T follicular helper cell (primary cell): ENCODE data around the gene FADS6.

Experiments used
- DNase-seq: peaks from one replicate; pipeline ENCODE4 v3.0.0-alpha.2; 2020; ENCODE audit warnings: low read depth

Gene FADS6

DNA sequence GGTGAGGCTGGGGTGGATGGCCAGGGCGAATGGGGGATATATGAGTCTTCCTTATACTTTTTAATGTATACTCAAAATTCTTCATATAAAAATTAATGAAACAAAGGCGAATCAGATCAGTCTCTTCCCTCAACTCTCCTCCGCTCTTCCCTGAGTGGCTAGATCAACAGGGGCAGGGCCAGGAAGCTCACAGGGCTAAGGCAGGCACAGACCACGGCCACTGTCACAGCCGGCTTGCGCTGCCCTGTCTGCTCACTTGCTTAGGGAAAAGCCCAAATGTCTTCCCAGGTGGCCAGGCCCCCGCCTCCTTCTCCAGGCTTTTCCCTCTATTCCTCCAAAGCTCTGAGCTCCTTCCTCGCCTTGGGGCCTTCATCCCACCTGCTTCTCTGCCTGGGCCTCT, 39.8 kb downstream of the FADS6 start:
- no peak for DNase-seq

DNA sequence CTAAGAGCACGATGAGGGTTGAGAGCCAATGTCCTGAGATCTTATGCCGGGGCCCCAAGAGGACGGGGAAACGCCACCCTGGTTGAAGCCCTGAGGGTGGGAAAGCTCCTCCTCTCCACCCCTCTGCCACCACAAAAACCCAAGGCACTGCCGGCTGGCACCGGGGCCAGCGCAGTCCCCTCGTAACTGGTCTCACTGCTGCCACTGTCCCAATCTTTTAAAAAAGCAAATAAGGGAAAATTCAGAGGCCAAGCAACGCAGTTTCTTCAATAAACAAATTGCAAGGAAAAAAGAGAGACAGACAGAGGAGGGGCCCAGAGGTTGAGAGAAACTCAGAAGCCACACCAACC, 40.4 kb downstream of the FADS6 start:
- no peak for DNase-seq

DNA sequence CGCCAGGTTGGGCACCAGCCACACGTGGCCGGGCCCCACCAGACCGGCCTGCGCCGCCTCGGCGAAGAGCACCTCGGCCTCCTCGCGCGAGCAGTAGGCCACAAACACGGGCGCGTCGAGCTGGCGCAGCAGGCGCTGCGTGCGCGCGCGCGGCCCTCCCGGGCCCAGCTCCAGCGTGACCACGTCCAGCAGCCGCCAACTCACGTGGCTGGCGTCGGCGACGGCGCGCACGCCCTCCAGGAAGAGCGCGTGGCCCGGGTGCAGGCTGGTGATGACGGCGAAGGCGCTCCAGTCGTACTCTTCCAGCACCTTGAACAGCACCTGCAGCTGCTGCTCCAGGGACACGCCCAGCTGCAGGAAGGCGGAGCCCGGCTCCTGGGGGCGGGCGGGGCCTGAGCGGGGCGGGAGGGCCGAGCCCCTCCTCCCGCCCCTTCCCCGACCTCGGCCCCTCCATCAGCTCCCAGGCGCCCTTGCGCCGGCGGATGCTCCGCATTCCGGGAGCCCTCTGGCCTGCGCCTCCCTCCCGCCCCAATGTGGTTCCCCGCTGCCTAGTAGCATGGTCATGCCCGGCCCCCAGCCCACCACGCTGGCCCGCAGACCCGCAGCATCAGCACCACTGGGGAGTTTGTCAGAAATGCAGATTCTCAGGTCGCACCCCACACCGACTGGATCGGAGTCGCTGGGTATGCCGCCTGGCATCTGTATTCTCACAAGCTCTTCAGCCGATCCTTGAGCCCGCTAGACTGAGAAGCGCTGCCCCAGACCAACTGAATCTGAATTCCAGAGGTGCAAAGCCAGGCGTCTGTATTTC, 41.0 kb downstream of the FADS6 start:
- DNase-seq = peak; percentile 50

DNA sequence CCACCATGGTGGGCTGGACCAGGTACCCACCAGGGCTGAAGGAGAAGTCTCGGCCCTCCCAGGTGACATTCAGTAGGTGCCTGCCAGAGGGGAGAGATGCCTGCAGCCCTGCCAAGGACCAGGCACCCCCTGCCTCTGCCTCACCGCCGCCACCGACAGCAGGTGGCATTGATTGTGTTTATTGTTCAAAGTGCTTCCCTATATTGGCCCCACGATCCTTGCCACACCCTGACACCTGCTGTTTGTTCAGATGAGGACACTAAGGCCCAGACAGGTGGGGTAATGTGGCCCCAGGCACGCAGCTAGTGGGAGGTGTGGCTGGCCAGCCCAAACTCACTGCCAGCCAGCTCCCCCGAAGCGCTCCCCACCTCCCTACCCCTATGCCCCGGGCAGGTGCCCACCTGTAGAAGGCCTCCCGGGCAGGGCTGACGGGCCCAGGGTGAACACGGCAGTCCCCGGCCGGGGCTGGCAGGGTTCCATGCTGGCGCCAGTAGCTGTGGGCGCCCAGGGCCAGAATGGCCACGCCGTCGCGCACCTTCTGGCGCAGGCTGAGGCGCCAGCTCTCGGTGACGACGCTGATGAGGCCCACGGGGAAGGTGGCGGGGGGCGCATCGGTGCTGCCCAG, 41.7 kb downstream of the FADS6 start:
- DNase-seq = no peak

DNA sequence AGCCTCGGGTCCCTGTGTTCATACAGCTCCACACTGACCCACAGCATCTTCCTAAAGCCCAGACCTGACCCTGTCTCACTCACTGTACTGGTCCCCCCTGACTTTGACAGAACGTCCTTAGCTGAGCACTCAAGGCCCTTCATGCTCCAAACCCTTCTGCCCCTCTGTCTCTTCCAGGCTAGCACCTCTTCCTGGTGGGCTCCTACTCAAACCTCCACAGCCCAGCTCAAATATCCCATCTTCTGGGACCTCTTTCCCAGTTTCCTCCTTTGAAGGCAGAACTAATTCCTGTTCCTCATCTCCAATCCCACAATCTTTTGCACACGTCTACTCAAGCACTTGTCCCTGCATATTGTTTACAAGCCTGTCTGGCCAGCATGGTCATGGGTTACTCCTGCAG, 42.5 kb downstream of the FADS6 start:
- DNase-seq = no peak

DNA sequence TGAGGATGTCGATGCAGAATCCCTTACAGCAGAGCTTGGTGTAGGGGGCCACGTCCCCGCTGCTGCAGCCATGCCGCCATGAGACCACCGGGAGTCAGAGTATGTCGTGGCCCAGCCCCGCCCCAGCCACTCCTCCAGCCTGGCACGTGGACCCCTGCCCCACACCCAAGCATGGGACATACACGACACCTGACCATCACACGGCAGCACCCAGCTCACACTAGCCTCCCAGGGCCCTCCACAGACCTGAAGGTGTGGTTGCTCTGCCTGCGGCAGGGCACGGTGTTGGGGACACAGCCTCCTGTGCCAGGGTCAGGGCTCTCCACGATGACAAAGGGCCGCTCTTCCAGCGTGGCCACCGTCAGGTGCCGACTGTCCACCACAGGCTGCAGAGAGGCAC, 43.1 kb downstream of the FADS6 start:
- no peak for DNase-seq

DNA sequence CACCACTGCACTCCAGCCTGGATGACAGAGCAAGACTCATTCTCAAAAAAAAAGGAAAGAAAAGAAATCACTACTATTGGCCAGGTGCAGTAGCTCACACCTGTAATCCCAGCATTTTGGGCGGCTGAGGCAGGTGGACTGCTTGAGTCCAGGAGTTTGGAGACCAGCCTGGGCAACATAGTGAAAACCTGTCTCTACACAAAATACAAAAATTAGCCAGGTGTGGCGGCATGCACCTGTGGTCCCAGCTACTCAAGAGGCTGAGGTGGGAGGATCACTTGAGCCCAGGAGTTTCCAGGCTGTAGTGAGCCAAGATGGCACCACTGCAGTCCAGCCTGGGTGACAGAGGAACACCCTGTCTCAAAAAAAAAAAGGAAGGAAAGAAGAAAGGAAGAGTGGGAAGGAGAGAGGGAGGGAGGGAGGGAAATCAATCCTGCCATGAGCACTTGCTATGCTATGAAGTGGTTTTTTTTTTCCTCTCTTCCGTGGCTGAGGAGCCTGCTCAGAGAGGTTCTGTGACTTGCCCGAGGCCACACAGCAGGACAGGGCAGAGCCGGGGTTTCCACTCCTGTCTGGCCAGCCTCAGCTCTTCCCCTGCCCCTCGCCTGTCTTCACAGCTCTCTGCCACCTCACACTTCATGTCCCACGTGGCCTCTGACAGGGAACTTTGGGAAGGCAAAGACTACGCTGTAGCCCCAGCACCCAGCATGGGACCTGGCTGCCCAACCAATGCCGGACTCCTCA, 44.6 kb downstream of the FADS6 start:
- no peak for DNase-seq

DNA sequence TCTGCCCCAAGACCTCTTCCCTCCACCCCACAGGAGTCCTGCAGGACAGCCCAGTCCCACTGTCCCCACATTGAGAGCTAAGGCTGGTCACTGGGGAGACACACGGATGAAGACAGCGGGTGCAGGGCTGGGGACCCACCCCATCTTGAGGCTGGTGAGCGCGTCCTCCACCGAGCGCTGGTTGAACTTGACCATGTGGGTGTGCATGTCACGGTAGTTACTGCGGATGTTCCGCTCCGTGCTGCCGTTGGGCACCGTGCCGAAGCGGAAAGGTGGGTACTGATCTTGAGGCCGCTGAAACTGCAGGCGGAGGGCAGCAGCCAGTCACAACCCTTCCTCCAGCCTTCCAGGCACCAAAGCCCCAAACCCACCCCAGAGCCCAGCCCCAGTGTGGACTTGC, 46.8 kb downstream of the FADS6 start:
- no peak for DNase-seq

DNA sequence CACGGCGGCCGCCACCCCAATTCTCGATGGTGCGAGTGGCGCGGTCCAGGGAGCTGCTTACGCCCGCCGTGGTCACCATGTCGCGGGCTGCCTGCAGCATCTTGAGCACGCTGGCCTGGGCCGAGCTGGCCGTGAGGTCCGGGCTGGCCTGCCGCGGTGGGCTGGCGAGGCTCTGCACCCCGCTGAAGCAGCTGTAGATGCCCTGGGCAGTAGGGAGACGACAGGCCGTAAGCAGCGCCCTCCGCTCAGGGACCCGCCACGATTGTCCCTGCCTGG, 50.1 kb downstream of the FADS6 start:
- no peak for DNase-seq

DNA sequence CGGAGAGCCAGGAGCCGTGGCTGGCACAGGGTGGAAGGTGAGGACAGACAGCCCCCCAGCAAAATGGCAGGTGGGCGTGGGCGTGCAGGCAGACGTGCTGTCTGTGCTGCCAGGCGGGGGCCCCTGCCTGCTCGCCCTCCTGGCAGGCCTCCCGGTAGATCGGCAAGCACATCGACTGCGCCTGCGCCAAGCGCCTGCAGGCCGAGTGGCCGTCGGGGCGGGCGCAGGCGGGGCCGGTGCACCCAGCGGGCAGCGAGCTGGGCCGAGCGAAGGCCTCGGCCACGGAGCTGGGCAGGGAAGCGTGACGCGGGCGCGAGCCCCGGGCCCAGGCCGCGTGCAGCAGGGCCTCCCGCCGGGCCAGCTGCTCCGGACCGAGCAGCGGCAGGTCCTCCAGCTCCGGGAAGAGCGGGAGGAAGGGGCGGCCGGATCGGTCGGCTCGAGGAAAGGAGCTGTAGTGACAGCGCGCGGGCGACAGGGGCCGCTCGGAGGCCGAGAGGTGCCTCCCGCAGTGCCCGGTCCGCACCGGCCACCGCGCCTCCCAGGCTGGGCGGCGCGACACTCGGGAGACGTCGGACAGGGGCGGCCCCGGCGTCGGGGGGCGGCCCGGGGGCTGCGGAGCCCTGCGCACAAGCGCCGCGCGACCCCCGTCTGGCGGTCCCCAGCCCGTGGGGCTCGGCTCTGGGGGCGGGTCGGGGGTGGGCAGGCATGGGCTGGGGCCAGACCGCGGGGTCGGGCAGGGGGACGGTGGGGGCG, 50.7 kb downstream of the FADS6 start:
- no peak for DNase-seq

DNA sequence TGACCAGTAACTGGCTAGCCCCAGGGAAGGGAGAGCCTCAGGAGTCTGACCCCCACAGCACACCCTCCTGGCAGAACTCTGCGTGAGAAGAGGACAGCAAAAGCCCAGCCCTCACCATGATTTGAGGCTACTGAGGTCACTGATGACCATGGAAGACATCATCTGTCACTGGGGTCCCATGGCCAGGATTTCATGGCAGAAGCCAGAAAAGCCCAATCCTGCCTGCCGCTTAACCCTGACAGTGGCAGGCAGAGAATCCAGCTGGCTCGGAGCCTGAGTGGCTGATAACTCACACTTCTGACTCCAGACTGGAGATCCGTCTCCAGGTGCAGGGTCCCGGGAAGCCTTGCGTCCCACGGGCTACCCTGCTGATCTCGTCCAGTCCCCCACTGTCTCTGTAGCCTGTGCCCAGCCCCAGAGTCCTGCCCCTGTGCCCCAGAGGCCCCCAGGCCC, 51.3 kb downstream of the FADS6 start:
- no peak for DNase-seq

DNA sequence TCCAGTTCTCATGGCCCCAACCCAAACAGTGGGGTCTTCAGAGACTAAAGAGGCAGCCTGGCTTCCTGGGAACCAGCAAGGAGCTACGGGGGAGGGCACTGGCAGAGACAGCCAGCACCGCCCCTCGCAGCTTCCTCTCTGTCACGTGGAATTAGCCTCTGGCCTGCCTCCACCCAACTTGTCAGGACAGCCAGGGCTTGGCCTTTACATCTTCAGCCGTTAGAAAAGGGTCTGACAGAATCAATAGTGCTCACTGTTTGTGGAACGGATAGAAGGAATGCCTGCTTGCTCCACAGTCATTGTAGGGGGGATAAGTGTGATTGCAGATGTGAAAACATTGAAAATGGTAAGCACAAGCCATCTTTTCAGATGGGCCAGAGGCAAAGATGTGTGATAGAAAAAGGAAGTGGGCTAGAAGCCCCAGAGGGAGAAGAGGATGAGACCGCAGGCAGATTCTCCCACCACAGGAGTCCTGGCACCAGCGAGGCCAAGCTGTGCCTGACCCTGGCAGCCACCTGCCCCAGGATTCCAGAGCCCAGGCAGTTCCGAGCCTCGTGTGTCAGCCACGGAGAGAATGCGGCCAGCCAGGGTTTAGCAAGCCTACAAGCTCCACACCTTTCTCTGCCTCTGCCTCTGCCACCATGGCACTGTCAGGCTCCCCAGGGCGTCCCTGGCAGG, 52.3 kb downstream of the FADS6 start:
- no peak for DNase-seq

DNA sequence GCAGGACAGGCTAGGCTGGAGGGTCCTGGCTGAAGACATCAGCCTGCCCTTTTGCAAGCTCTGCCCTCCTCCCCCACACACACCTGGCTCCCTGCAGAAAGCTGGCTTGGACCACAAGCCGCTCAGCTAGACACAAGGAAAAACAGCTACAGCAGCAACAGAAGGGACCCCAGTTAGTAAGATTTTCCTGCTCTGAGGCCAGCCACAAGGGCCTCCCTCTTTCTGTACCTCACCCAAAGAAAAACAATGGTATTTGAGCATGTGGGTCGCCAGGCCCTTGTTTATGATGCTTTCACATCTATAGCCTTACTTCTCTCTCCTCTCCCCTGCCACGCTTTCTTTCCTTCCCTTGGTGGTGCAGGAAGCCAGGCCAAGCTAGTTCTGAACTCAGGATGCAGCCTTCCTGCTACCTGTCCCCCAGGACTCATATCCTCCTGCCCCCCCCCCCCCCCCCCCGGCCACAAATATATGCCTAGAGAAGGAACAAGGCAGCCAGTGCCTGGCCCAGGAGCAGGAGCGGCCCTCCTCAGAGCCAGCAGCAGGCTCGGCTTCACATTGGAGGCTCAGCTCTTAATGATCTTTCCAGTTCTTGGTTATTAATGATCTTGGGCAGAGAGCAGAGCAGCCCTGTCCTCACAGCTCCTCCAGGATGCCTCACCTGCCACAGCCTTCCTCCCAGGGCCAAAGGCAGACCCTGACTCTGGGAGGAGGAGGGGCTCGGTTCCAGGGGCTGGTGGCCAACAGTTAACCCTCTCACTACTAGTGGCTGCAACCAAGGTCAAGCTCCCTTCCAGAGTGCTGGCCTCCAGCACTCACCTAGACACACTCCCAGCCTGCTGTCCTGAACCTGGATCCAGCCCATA, 53.2 kb downstream of the FADS6 start:
- DNase-seq = no peak

DNA sequence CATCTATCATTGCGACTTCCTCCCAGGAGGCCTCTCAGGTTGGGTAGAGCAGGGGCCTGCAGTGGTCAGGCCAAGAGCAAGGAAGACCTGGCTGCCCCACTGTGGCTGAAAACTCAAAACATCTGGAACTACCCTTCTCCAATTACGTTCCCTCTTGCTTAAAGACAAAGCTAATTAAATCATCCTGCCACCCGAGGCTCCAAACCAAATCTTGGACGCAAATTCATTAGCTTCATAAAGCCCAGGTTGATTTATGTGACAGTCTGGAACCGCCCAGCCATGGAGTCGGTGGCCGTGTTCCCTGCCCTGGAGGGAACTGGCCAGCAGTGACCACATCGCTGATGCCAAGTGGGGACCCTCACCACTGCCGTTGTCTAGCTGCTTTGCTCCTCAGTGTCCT, 55.2 kb downstream of the FADS6 start:
- DNase-seq = no peak

DNA sequence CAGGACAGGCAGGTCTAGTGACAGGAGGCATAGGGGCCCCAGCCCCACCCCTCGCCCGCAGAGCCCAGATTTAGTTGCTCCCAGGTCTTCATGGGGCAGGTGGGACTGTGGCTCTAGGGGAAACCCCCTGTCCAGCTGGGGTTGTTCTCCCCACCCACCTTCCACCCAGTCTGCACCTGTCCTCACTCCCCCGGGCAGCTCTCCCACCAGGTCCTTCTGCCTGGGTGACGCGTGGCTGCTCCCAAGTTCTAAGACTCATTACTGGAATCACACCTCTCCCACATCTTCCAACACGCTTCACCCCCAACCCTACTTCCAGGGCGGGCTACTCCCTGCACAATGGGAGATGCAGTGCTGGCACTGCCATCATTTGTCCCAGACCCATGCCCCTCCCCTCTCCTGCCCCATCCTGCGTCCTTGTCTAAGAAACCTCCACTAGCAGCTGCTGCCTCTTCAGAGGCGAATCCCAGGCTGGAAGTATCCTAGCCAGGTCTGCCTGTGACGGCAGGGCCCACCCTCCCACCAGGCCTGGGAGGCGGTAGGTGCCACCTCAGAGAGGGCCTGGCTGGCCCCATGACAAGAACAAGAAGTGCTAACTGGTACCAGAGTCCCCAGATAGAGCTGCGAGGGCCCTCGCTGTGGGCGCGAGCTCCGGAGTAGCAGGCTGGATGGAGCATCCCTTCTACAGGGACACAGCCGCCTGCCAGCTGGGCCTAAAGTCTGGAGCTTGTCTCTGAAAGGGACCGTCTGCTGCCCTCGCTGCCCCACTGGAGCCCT, 56.6 kb downstream of the FADS6 start:
- no peak for DNase-seq

DNA sequence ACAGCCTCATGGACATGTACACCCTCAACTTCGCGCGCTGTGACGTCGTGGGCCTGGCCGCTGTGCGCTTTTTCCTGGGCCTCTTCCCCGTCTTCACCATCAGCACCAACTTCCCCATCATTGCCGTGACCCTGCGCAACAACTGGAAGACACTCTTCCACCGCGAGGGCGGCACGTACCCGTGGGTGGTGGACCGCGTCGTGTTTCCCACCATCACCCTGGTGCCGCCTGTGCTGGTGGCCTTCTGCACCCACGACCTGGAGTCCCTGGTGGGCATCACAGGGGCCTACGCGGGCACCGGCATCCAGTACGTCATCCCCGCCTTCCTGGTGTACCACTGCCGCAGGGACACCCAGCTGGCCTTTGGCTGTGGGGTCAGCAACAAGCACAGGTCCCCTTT, 57.2 kb downstream of the FADS6 start:
- DNase-seq = no peak

DNA sequence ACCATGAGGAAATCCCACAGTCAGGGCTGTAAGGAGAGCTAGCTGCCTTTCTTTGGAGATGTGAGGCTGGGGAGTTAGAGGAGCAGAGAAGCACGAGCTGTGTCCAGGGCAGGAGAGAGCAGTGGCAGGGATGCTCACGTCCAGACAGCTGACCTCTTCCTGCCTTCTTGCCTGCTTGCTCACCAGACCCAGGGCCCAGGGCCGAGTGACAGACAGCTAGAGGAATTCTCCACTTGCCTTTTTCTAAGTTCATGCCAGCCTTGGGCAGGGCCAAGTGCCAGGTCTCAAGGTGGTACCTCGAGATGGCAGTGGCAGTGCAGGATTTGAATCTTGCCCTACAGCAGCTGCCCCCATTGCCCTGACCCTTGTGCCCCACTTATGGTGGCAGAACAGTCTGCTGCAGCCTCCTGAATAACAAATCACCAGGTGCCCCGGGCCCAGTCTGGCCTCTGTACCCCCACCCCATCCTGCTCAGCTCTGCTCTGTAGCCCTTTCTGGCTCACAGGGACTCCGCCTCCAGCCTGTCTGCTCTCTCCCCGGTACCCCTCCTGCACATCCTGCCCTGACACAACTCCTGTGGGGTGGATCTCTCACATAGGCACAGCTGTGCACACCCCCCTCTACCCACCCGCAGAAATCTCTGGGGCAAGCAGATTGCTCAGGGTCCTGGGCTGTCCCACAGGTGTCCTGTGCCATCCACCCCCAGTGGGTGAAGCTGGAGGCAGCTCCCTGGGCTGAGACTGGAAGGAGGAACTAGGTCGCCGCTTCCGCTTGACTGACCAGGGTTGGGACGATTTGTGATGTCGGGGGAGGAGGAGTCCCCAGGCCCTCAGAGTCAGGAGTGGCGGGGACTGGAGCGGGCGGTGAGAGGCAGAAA, 59.7 kb downstream of the FADS6 start:
- no peak for DNase-seq

DNA sequence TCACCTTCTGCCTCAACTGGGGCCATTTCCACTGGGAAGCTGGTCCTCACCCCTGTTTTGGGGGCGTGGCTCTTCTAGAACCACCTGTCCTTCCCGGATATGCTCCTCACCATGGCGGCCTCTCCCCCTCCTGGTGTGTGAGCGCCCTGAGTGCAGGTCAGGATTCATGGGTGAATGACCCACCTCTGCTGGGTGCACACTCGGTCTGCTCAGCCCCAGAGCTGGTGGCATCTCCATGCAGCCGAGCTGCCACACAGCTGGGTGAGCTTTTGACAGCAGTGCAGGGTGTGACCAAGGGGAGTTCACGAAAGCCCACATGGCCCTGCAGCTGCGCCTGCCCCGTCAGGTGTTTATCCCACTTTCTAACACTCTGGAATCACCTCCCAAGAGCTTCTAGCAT, 61.0 kb downstream of the FADS6 start:
- no peak for DNase-seq

DNA sequence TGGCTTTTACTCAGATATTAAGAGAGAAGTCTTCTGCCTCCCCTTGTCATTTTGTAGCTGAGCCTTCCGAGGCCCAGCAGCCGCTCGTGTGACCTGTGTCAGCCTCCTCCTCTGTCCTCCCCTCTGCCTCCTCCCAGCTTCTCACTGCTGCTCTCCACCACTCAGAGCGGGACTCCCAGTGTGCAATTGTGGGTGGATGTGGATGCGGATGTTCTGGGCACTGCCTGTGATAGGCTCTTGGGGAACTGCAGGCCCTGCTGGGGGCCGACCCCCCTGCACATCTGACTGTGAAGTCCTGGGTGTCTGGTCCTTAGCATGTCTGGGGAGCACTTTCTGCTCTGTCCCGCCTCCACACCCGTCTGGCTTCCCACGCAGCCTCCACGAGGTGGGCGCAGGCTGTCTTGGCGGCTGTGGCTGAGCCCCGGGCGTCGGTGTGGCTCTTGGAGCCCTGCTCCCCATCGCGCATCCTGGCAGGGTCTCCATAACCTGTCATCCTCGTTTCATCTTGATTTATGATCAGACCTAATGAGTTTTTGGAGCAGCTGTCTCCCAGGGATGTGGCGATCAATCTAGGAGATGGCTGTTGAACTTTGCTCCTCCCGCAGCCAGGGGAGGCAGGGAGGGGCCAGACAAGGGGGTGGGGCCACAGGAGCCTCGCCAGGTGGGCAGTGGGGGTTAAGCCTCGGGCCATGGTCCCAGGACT, 61.8 kb downstream of the FADS6 start:
- no peak for DNase-seq
